GM20431 (cell line): Measurements from ENCODE around the gene NANOS3.

Experiments used
- in situ Hi-C: fragments of 300-500 bp; cut with MseI, MboI; formaldehyde crosslinking; loops from one replicate; pipeline ENCODE4 v1.15.0; 2020; ENCODE audit warnings: low sequenced_read_pairs; ENCODE audit not compliant: unreplicated experiment

The NANOS3 gene

GRCh38 chr19:13861714-13862531 is 15.0 kb upstream of the NANOS3 start:
- in situ Hi-C loops = no loop called here

GRCh38 chr19:13864046-13864666 is 12.8 kb upstream of the NANOS3 start:
- in situ Hi-C loops = no loop called here

- in situ Hi-C loops = no loop called here
Measured at GRCh38 chr19:13864667-13865570, 12.0 kb upstream of the NANOS3 start.

- in situ Hi-C loops = no loop called here
Measured at GRCh38 chr19:13865571-13866462, 11.1 kb upstream of the NANOS3 start.

GRCh38 chr19:13866463-13867046 is 10.4 kb upstream of the NANOS3 start:
- in situ Hi-C loops = no loop called here

GRCh38 chr19:13868663-13869062 is 8.3 kb upstream of the NANOS3 start:
- in situ Hi-C loops = no loop called here

- in situ Hi-C loops = no loop called here
Measured at GRCh38 chr19:13869281-13869680, 7.7 kb upstream of the NANOS3 start.

- in situ Hi-C loops = loop anchor here (10.0 kb wide), 1 partner anchor 266 kb away; no protein-coding TSS in a partner anchor
Measured at GRCh38 chr19:13870873-13871272, 6.1 kb upstream of the NANOS3 start.

GRCh38 chr19:13872339-13872694 is 4.6 kb upstream of the NANOS3 start:
- in situ Hi-C loops = loop anchor here (10.0 kb wide), 1 partner anchor 268 kb away; no protein-coding TSS in a partner anchor

GRCh38 chr19:13872695-13873389 is 4.1 kb upstream of the NANOS3 start:
- in situ Hi-C loops = loop anchor here (10.0 kb wide), 1 partner anchor 268 kb away; no protein-coding TSS in a partner anchor

- in situ Hi-C loops = loop anchor here (10.0 kb wide), 1 partner anchor 269 kb away; no protein-coding TSS in a partner anchor
Measured at GRCh38 chr19:13873834-13874515, 3.0 kb upstream of the NANOS3 start.

GRCh38 chr19:13875824-13876223 is 1.1 kb upstream of the NANOS3 start:
- in situ Hi-C loops = loop anchor here (5.0 to 10.0 kb wide), 2 partner anchors 196 to 271 kb away; partner anchors contain the start of gene MISP3

- in situ Hi-C loops = loop anchor here (5.0 to 10.0 kb wide), 2 partner anchors 195 to 273 kb away; partner anchors contain the start of gene MISP3
Measured at GRCh38 chr19:13877303-13877702, 369 bp downstream of the NANOS3 start.

- in situ Hi-C loops = no loop called here
Measured at GRCh38 chr19:13880059-13881043, 3.4 kb downstream of the NANOS3 start.

GRCh38 chr19:13881251-13881691 is 4.3 kb downstream of the NANOS3 start:
- in situ Hi-C loops = no loop called here

GRCh38 chr19:13881692-13882418 is 4.9 kb downstream of the NANOS3 start:
- in situ Hi-C loops = no loop called here
